Activated CD8-positive, alpha-beta memory T cell treated with anti-CD3 and anti-CD28 coated beads for 1 hour (primary cell): ENCODE results near the gene PANX1.
"Not testable (repeated sequence)": the region's sequence is repeated elsewhere in the genome, so short reads cannot be mapped to it uniquely, and the experiment has no call there.

Experiments
- DNase-seq, 2 donors: peaks; one replicate each; pipeline ENCODE4 v3.0.0-alpha.2; 2020; ENCODE audit warnings: low read depth in 1 of 2; ENCODE audit errors: extremely low read depth in 1 of 2

The PANX1 gene

DNA sequence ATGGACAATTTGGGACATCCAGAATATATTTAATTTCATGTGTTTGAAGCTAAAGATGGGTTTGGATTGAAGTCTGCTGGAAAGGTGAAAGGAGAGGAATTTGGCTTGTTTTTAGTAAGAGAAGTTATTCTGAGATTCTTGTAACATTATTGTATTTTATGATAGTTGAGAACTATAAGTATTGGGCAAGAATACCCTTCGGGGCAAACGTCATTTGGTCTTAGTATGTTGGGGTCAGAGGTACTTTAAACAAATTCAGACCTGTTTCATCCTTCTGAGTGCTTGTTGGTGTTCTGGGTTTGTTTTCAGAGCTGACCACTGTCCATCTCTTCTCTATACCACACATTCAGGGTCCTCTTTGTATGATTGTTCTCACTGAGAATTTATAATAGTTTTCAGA is 19.5 kb downstream of the PANX1 start:
- no peak for DNase-seq

DNA sequence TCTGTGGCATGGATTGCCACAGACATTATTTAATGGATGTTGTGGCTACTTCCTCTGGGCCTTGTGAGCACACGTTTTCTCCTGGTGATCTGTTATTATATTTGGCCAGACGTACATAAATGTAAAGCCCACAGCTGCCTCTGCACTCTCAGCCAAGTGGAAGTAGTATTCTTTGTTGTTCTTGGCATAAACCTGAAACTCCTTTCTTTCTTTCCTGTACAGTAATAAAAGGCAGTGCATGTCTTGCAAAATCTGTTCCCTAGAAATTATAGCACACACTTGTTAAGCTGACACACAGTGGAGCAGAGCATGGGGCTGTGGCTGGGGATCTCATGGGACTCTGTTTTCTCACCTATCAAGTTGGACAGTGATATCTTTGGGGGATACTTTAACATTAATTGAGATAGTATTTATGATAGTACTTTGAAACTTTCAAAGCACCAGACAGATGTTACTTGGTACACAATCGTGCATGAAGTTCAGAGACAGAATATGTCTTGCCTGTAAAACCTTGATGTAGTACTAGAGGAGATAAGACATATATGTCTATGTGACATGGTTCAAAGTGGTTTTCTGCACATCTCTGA is 20.9 kb downstream of the PANX1 start:
- no peak for DNase-seq

DNA sequence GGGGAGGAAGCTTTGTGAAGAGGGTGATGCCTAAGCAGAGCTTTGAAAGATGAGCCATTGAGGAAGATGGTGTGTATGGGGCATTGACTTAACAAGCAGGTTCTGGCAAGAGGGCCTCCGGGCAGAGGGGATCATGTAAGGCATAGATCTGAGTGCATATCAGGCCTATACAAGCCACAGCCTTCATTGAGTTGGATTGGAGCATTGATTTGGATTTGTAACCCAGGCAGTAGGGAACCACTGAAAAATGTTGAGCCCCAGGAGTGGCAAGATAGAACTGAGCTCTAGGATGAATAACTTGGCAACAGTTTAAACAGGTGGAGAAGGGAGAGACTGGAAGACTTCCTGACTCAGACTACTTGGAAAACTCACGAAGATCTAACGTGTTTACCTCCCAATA is 21.4 kb downstream of the PANX1 start:
- no peak for DNase-seq

DNA sequence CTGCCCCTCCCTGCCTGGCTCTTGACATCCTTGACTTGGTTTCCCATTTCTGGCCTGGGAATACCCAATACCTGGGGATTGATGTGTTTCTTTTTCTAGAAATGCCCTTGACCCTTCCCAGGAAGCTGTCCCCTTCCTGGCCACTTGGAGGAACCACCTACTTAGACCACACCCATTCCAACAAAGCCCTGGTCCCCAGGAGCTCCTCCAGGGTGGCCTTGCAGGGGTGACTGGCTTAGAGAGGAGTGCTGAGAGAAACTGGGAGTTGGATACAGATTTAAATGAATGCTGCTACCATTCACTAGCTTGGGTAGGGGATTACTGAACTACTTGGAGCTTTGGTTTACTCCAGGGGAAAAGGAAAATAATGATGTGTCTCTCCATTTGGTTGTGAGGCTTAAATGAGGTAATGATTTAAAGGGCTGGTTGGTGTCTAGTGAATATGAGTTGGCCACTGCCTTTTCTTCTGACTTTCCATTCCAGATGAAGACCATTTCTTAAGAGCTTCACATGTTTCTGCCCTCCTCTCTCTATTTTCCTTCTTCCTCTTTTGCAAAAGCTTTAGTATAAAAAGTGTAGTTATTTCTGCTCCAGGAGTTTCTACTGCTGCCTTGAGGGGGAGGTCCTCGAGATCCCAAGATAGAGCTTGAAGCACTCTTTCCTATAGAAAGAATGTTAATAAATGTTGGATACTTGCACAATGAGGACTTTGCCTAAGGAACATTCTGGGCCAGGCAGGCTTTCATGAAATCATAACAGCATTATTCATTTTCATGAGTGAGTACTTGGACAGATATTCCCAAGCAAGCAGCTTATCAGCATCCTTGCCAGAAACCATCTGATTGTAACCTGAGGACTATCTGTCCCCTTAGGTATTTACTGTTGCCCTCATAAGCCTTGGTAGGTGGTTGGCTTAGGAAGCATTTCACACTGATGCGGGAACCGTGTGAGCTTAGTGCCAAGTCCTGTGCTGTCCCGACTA is 22.4 kb downstream of the PANX1 start:
- no peak for DNase-seq

DNA sequence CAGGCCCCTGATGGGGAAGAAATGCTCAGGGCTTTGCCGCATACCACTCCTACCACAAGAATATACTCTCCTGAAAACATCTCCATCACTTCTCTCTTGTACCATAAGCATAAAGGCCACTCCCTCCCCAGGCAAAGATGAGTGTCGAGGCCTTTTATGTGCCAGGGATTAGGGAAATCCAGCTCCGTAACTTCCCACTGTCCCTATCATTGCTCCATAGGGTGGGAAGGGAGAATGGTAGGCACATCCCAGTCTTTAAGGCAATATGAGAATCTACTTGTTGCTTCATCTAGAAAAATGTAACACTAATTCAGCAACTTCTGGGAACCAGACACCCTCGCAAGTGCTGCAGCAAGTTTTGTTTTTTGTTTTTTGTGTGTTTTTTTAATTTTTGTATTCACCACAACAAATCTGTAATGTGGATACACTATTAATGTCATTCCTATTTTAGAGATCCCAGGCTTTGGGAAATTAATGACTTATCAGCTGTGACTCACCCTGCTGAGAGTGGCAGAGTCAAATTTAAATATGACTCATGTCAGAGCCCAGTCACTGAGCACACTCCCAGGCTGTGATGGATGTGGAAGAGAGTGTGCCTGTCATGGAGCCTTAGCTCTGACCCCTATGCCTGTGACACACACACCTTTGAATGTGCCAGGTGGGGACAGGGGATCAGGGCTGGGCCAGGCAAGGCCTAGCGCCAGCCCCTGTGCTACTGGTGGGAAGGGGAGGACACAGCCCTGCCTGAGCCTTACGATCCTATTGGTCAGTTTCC is 23.4 kb downstream of the PANX1 start:
- no peak for DNase-seq

DNA sequence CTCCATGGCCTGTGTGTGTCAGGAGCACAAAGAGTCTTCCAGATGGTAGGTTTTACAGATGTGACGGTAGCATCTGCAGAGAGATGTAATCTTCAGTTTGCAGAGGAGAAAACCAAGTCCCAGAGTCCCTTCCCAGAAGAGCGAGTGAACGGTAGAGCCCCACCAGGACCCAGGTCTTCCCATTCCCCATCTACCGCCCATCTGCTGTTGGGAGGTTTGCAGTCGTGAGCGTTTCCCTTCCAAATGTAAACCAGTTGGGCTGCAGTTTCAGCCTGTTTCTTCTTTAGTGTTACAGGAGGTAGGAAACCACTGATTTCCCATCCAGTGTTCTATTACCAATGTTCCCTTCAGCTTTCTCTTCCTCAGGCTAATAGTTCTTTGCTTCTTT is 24.0 kb downstream of the PANX1 start:
- no peak for DNase-seq

DNA sequence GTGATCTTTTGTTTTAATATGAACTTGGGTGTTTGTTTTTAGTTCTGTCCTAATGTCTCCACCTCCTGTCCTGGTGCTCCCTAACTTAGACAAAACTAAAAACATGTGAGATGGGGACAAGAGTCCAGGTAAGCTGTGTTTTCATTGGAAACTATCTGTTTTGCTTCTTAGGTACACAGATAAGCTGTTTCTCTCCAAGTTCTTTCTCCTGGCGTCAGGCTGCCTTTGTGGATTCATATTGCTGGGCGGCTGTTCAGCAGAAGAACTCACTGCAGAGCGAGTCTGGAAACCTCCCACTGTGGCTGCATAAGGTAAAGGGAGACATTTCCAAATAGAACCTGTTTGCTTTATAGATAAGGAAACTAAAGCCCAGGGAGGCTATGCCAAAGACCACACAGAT is 24.7 kb downstream of the PANX1 start:
- no peak for DNase-seq

DNA sequence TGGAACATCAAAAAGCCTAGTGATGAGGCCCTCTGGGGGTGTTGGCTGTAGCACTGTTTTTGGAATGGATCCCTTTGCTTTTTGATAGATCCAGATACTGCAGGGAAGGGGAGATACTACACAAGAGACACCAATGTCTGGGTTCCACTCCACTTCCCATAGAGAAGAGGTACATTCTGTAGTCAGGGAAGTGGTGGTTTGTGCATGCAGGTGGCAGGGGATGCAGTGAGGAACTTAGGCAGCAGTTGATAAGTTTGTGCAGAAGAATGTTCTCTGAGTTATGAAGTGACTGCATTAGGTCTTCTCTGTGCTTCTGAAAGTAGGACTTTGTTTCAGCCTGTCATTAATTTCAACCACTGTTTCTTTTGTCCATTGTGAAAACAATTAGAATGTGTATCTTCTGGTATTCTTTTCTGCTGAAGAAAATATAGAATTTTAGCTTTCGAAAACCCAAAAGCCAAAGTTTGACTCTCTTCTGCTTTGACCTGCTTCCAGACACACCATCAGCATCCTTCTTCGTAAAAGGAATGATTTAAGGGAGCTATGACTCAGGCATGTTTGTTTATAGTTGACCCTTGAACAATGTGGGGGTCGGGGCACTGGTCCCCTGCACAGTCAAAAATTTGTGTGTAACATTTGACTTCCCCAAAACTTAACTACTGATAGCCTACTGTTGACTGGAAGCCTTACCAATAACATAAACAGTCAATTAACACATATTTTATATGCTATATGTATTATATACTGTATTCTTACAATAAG is 25.6 kb downstream of the PANX1 start:
- DNase-seq: no peak

DNA sequence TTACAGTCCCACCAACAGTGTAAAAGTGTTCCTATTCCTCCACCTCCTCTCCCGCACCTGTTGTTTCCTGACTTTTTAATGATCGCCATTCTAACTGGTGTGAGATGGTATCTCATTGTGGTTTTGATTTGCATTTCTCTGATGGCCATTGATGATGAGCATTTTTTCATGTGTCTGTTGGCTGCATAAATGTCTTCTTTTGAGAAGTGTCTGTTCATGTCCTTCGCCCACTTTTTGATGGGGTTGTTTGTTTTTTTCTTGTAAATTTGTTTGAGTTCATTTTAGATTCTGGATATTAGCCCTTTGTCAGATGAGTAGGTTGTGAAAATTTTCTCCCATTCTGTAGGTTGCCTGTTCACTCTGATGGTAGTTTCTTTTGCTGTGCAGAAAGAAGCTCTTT is 28.7 kb downstream of the PANX1 start:
- not testable (repeated sequence) for DNase-seq

DNA sequence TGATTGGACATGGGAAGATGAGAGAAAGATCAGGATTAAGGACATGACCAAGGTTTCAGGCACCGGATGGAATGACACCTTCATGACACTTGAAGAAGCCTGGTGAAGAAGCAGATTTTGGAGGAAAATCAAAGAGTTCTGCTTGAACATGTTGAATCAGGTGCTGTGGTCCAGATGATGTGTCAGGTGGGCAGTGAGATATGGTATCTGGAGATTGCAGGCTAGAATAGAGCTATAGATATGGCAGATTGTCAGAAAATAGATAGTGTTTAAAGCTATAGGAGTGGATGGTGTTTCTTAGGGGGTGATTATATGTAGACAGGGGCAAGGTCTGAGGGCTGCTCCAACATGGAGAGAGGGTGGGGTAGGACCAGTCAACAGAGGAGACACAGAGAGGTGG is 40.2 kb downstream of the PANX1 start:
- DNase-seq: no peak

DNA sequence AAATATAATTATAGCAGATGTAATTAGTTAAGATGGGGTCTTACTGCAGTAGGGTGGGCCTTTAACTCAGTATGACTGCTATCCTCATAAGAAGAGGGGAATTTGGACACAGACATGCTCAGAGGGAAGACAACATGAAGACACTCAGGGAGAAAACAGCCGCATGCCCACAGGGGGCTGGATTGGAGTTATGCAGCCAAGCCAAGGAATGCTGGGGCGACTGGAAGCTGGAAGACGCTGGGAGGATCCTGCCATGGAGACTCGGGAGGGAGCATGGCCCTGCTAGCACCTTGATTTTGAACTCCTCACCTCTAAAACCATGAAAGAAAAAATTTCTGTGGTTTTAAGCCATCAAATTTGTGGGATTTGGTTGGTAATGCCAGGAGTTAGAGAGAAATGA is 40.9 kb downstream of the PANX1 start:
- no peak for DNase-seq

DNA sequence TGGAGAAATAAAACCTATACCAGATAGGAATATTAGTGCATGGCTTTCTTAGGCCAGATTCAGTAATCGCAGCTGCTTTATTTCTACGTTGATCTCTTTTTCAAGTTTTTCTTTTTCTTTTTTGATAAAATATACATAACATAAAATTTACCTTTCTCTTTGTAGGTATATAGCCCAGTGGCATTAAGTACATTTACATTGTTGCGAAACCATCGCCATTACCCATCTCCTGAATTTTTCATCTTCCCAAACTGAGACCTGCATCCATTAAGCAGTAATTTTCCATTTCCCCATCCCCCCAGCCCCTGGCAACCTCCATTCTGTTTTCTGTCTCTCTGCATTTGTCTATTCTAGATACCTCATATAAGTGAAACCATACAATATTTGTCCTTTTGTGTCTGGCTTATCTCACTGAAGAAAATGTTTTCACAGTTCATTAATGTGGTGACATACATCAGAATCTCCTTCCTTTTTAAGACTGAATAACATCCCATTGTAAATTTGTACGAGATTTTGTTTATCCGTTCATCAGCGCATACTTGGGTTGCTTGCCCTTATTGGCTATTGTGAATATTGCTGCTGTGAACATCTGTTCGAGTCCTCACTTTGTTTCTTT is 41.4 kb downstream of the PANX1 start:
- no peak for DNase-seq

DNA sequence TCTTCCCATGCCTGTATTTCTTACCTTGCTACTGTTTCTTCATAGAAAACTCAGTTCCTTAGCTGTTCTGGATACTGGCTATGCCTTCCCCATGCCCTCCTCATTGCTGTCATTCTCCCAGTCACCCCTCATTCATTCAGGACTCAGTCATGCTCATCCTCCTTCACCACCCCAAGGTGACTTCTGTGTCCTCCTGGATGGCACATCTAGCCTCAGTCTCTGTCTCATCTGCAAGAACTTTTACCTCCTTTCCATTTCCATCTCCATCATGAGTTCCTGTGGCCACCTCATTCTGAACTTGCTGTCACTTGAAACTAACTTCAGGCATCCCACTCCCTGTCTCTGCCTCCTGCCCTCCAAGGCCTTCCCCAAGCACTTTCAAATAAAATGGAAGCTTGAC is 42.3 kb downstream of the PANX1 start:
- no peak for DNase-seq

DNA sequence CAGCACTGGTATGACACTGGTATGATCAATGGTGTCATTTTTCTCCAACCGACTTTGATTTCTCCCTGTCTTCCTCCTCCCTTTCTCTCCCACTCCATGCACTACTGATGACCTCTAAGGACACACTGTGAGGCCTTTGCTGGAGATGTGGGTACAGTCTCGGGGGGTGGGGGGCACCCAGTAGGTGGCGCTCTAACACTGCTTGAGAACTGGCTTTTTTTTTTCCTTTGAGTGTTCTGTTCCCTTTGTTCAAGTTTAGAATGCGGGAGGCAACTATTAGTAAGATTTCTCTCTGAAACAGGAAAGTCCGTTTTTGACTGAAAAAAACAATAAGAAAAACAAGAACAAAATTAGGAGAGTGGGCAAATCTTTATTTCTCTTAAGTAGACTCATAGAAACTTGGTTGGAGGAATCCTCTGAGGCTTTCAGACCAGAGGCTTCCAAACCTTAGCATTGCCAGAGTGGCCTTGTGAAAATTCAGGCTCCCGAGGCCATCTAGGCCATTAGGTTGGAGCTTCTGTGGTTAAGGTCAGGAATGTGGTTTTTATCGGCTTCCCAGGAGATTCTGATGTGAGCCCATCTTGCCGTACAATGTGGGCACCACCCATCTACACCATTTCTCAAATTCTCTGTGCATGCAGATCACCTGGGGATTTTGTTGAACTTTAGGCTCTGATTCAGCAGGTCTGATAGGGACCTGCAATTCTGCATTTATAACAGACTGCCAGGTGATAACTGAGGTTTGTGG is 43.2 kb downstream of the PANX1 start:
- DNase-seq: no peak

DNA sequence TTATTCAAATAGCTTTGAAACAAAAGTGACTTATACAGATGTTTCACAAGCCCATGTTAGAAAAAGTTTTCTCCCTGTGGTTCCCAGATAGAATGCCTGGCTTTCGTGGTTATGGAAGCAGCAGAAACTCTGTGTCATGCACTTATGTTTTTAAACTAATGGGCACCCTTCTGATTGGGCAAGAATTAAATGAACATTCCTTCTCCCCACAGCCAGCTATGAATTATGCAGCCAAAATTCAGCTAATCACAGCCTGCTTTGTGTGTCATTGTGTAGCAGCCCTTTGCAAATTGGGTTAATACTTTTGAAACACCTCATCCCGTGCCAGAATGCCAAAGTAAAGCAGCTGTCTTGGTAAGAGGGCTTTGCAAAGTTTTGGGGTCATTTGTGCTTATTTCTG is 46.9 kb downstream of the PANX1 start:
- no peak for DNase-seq

DNA sequence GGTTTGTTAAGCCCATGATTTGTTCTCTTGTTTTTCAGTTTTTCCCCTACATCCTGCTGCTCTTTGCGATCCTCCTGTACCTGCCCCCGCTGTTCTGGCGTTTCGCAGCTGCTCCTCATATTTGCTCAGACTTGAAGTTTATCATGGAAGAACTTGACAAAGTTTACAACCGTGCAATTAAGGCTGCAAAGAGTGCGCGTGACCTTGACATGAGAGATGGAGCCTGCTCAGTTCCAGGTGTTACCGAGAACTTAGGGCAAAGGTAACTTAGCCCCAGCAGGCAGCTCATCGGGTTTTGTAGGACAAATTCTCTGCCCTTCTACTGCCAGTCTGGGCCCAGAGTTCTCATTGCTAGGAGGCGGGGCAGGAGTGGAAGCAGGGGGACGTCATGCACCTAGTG is 49.7 kb downstream of the PANX1 start:
- no peak for DNase-seq

DNA sequence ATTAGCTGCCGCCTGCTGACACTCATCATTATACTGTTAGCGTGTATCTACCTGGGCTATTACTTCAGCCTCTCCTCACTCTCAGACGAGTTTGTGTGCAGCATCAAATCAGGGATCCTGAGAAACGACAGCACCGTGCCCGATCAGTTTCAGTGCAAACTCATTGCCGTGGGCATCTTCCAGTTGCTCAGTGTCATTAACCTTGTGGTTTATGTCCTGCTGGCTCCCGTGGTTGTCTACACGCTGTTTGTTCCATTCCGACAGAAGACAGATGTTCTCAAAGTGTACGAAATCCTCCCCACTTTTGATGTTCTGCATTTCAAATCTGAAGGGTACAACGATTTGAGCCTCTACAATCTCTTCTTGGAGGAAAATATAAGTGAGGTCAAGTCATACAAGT is 51.1 kb downstream of the PANX1 start:
- DNase-seq: no peak

DNA sequence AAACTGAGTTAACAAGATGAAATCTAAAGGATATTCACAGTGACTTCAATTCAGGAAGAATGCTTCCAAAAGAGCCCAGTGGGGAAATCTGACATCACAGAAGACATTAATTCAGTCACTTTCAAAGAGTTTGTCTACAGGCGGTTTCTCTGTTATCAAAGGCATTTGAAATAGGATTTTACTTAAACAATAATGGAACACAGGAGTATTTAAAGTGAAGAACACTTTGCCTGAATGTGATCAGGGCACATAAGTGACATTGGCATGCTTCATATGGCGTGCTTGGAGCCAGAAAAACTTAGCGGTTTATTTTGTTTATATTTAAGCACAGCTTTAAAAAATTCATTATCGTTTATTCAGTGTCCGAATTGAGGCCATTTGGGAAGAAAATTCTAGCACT is 52.9 kb downstream of the PANX1 start:
- no peak for DNase-seq

DNA sequence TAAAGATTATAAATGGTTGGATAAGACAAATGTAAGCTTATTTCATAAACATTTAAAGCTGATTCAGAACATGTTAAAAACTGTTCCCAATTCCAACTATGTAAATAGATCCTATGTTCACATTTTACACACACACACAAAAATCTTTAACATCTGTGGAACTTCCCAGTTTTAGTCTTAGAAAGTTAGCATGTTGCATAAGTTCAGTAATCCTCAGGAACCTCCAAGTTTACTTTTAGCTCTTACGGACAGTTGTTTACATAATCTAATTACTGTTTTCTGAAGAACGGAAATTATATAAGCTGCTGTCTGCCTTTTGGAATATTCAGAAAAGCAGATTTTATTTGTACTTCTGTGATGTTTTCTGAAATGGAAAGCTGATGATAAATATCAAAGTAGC is 53.3 kb downstream of the PANX1 start:
- no peak for DNase-seq
